GM23248 (cell line): ENCODE data around the gene BTBD2. TPM values are rescaled to one million over a fixed set of nuclear protein-coding genes. Genes with fewer than 3 reads are reported as not detected.

Source experiments
- DNase-seq: peaks from one replicate; pipeline ENCODE4 v3.0.0-alpha.2; 2015
- H2AFZ ChIP-seq: fragments of 200-600 bp; sonication (generic); 2 replicates; pipeline ENCODE4 v1.6.1; 2016; ENCODE audit warnings: antibody characterized with exemption
- H3F3A ChIP-seq: fragments of 200-600 bp; sonication (generic); 2 replicates; pipeline ENCODE4 v1.6.1; 2016; ENCODE audit warnings: mild to moderate bottlenecking, antibody characterized with exemption, mixed run types; ENCODE audit not compliant: insufficient read depth
- H3K27ac ChIP-seq: fragments of 200-600 bp; sonication (generic); 2 replicates; pipeline ENCODE4 v1.5.1; 2016; ENCODE audit warnings: mild to moderate bottlenecking
- H3K27me3 ChIP-seq: fragments of 200-600 bp; sonication (generic); replicated peaks from 2 replicates; pipeline ENCODE4 v1.6.1; 2016; ENCODE audit warnings: mild to moderate bottlenecking; ENCODE audit not compliant: insufficient read depth
- H3K36me3 ChIP-seq: fragments of 200-600 bp; sonication (generic); 2 replicates; pipeline ENCODE4 v1.6.1; 2016; ENCODE audit warnings: low read depth, mild to moderate bottlenecking
- H3K4me1 ChIP-seq: fragments of 200-600 bp; sonication (generic); 2 replicates; pipeline ENCODE4 v1.6.1; 2016; ENCODE audit warnings: mild to moderate bottlenecking; ENCODE audit not compliant: insufficient read depth
- H3K4me2 ChIP-seq: fragments of 200-600 bp; sonication (generic); one replicate; pipeline ENCODE4 v1.6.1; 2016; ENCODE audit warnings: mild to moderate bottlenecking; ENCODE audit not compliant: unreplicated experiment
- H3K4me3 ChIP-seq: fragments of 200-600 bp; sonication (generic); 2 replicates; pipeline ENCODE4 v1.5.1; 2016; ENCODE audit warnings: mild to moderate bottlenecking
- H3K79me2 ChIP-seq: fragments of 200-600 bp; sonication (generic); 2 replicates; pipeline ENCODE4 v1.6.1; 2016; ENCODE audit warnings: mild to moderate bottlenecking; ENCODE audit not compliant: insufficient read depth
- H3K9ac ChIP-seq: fragments of 200-600 bp; sonication (generic); 2 replicates; pipeline ENCODE4 v1.6.1; 2016; ENCODE audit warnings: mild to moderate bottlenecking
- H3K9me2 ChIP-seq: fragments of 200-600 bp; sonication (generic); 2 replicates; pipeline ENCODE4 v1.6.1; 2016; ENCODE audit warnings: mixed run types, mild to moderate bottlenecking, moderate library complexity; ENCODE audit not compliant: insufficient read depth
- H3K9me3 ChIP-seq: fragments of 200-600 bp; sonication (generic); one replicate; pipeline ENCODE4 v1.6.1; 2017; ENCODE audit warnings: low read depth
- H4K20me1 ChIP-seq: fragments of 200-600 bp; sonication (generic); 2 replicates; pipeline ENCODE4 v1.6.0; 2016; ENCODE audit not compliant: insufficient read depth
- EZH2 ChIP-seq: fragments of 200-600 bp; sonication (generic); IDR thresholded peaks from 2 replicates; pipeline ENCODE4 v1.6.1; 2018; ENCODE audit warnings: antibody characterized with exemption, mild to moderate bottlenecking; ENCODE audit not compliant: insufficient read depth, poor library complexity, severe bottlenecking
- EZH2phosphoT487 ChIP-seq: fragments of 200-600 bp; sonication (generic); IDR thresholded peaks from 2 replicates; pipeline ENCODE4 v1.6.1; 2018; ENCODE audit warnings: antibody characterized with exemption, moderate library complexity, mild to moderate bottlenecking, low read depth; ENCODE audit not compliant: insufficient read depth
- WGBS, 2 experiments: methylation state at CpG; one replicate each; pipeline ENCODE4 v1.1.6; 2015 to 2017; ENCODE audit warnings: low lambda C conversion rate in 2 of 2, low coverage in 1 of 2; ENCODE audit errors: missing lambda C conversion rate in 2 of 2; 5-methylcytosine and 5-hydroxymethylcytosine counted together
- in situ Hi-C: fragments of 300-500 bp; cut with MboI; formaldehyde crosslinking; loops from 2 replicates; pipeline ENCODE4 v1.15.0; 2020
- polyA plus RNA-seq: library from polyadenylated mRNA; unstranded; fragments of >200 nt; fragmentation: Nextera tagmentation; extraction: Ambion mirVana; gene quantifications from 2 replicates; pipeline ENCODE4 v1.2.1, GENCODE V29; 2016
- total RNA-seq: library from RNA; depleted of rRNA; stranded (reverse); fragments of >200 nt; shearing (Covaris generic); gene quantifications from 2 replicates; pipeline ENCODE4 v1.2.3, GENCODE V29; 2014

BTBD2 gene
- total and polyA plus RNA-seq, 2 experiments from 2014 or later, result 6.8 to 69.5 TPM

- H3K9me3 ChIP-seq, result no peaks in the 10 kb centered on the region
- 93 to 98% methylated on average over 27 to 42 of the region's 43 CpGs for WGBS, 2 experiments
- no peak overlapping the region for H3K9ac ChIP-seq
- no peak overlapping the region for H3K4me2 ChIP-seq
- H3K4me1 ChIP-seq, result no peaks in the 10 kb centered on the region
- no peaks in the 10 kb centered on the region for H3F3A ChIP-seq
- in situ Hi-C loops, result no loop called here
- no peaks in the 10 kb centered on the region for H4K20me1 ChIP-seq
- DNase-seq, result no peak
- TF ChIP-seq EZH2phosphoT487 (no peak), EZH2 (no peak)
- no peak overlapping the region for H3K27ac ChIP-seq
- no peak overlapping the region for H3K4me3 ChIP-seq
- H2AFZ ChIP-seq, result no peak overlapping the region
- no peaks in the 10 kb centered on the region for H3K9me2 ChIP-seq
- peaks cover 40% of the 10 kb centered on the region for H3K79me2 ChIP-seq
- peaks cover 7% of the 10 kb centered on the region; the same call in 1 of the 2 replicates for H3K36me3 ChIP-seq
- no peaks in the 10 kb centered on the region for H3K27me3 ChIP-seq
These were observed 36.5 kb downstream of the BTBD2 start for GRCh38 chr19:1979017-1979416.

GRCh38 chr19:1978346-1978894, 37.1 kb downstream of the BTBD2 start:
- no peak overlapping the region for H3K27ac ChIP-seq
- H3K9me3 ChIP-seq, result no peaks in the 10 kb centered on the region
- H3F3A ChIP-seq, result no peaks in the 10 kb centered on the region
- in situ Hi-C loops, result no loop called here
- H3K9me2 ChIP-seq, result no peaks in the 10 kb centered on the region
- no peaks in the 10 kb centered on the region for H3K27me3 ChIP-seq
- H2AFZ ChIP-seq, result no peak overlapping the region
- H4K20me1 ChIP-seq, result peaks cover 1% of the 10 kb centered on the region; the same call in 1 of the 2 replicates
- 95 to 97% methylated on average over 14 to 51 of the region's 51 CpGs for WGBS, 2 experiments
- no peak for TF ChIP-seq EZH2phosphoT487
- TF ChIP-seq EZH2, result no peak
- H3K9ac ChIP-seq, result no peak overlapping the region
- H3K4me3 ChIP-seq, result no peak overlapping the region
- H3K4me1 ChIP-seq, result no peaks in the 10 kb centered on the region
- peaks cover 46% of the 10 kb centered on the region for H3K79me2 ChIP-seq
- peaks cover 7% of the 10 kb centered on the region; the same call in 1 of the 2 replicates for H3K36me3 ChIP-seq
- no peak overlapping the region for H3K4me2 ChIP-seq
- DNase-seq, result no peak

- H3K9ac ChIP-seq, result no peak overlapping the region
- TF ChIP-seq EZH2phosphoT487, result no peak
- TF ChIP-seq EZH2, result no peak
- in situ Hi-C loops, result no loop called here
- peaks cover 4% of the 10 kb centered on the region; the same call in 1 of the 2 replicates for H4K20me1 ChIP-seq
- no peak overlapping the region for H3K4me3 ChIP-seq
- WGBS, 2 experiments, result 94% methylated on average over 14 to 15 of the region's 15 CpGs
- no peak overlapping the region for H3K4me2 ChIP-seq
- peaks cover 59% of the 10 kb centered on the region for H3K79me2 ChIP-seq
- no peaks in the 10 kb centered on the region for H3K9me3 ChIP-seq
- no peaks in the 10 kb centered on the region for H3K27me3 ChIP-seq
- no peaks in the 10 kb centered on the region for H3F3A ChIP-seq
- H3K9me2 ChIP-seq, result no peaks in the 10 kb centered on the region
- peaks cover 7% of the 10 kb centered on the region; the same call in 1 of the 2 replicates for H3K36me3 ChIP-seq
- H3K27ac ChIP-seq, result no peak overlapping the region
- no peak for DNase-seq
- no peak overlapping the region for H2AFZ ChIP-seq
- no peaks in the 10 kb centered on the region for H3K4me1 ChIP-seq
These were observed 38.4 kb downstream of the BTBD2 start for GRCh38 chr19:1977120-1977519.

- in situ Hi-C loops, result no loop called here
- Histone ChIP-seq H3K36me3 (no peaks in the 10 kb centered on the region; the same call in 1 of the 2 replicates), H3K27me3 (no peaks in the 10 kb centered on the region), H3F3A (no peaks in the 10 kb centered on the region), H3K4me1 (no peaks in the 10 kb centered on the region), H3K9me3 (no peaks in the 10 kb centered on the region), H3K9ac (no peak overlapping the region), H2AFZ (no peak overlapping the region), H3K4me3 (no peak overlapping the region), H3K4me2 (no peak overlapping the region), H3K79me2 (peaks cover 64% of the 10 kb centered on the region), H4K20me1 (peaks cover 4% of the 10 kb centered on the region; the same call in 1 of the 2 replicates), H3K27ac (no peak overlapping the region), H3K9me2 (no peaks in the 10 kb centered on the region)
- 63 to 65% methylated on average over 19 to 20 of the region's 20 CpGs for WGBS, 2 experiments
- TF ChIP-seq EZH2phosphoT487 (no peak), EZH2 (no peak)
- DNase-seq, result peak; percentile 17
These were observed 40.4 kb downstream of the BTBD2 start for GRCh38 chr19:1975162-1975480.
